Panc1 (cell line): Measurements from ENCODE around the gene WRAP53. TPM values are rescaled to one million over a fixed set of nuclear protein-coding genes. Genes with fewer than 3 reads are reported as not detected.

Experiments
- ATAC-seq: fragments of 200-7000 bp; cut with Tn5 transposase; 2 replicates; pipeline ENCODE4 v1.9.1; 2020; ENCODE audit warnings: mild to moderate bottlenecking, moderate library complexity
- BruUV-seq: library from RNA; stranded (reverse); fragments of 400-500 nt; replicated peaks from 2 replicates; lab custom pipeline; 2021; lab: Mats Ljungman, UMichigan
- CTCF ChIA-PET: fragments of 300-600 bp; sonication (Branson Sonifier 250); formaldehyde crosslinking; loops from one replicate; lab custom pipeline; 2022; ENCODE audit warnings: antibody characterized with exemption; lab: Charles Lee
- POLR2A ChIA-PET: fragments of 300-600 bp; sonication (Branson Sonifier 250); formaldehyde crosslinking; loops from one replicate; lab custom pipeline; 2022; ENCODE audit warnings: antibody characterized with exemption; lab: Charles Lee
- DNase-seq: peaks from one replicate; pipeline ENCODE4 v3.0.0-alpha.2; 2010; ENCODE audit warnings: low read depth, low spot score
- H3K27ac ChIP-seq: 2 replicates; pipeline ENCODE4 v1.5.1; 2011; ENCODE audit warnings: mild to moderate bottlenecking, low read length, inconsistent platforms
- H3K27me3 ChIP-seq: fragments of 200-500 bp; sonication (Bioruptor generic); 2 replicates; pipeline ENCODE4 v1.6.0; 2014; ENCODE audit warnings: low read length, inconsistent platforms; ENCODE audit not compliant: control insufficient read depth, insufficient read depth
- H3K36me3 ChIP-seq: fragments of 200-500 bp; sonication (Bioruptor generic); 2 replicates; pipeline ENCODE4 v1.5.1; 2014; ENCODE audit warnings: inconsistent platforms, mild to moderate bottlenecking, low read length, moderate library complexity; ENCODE audit not compliant: control insufficient read depth, insufficient read depth
- H3K4me1 ChIP-seq: 2 replicates; pipeline ENCODE4 v1.5.1; 2011; ENCODE audit warnings: inconsistent platforms, mild to moderate bottlenecking, low read length, moderate library complexity; ENCODE audit not compliant: control insufficient read depth, insufficient read depth
- H3K4me3 ChIP-seq, 2 experiments: 2 replicates each; pipeline ENCODE4 v1.5.1; 2011 to 2012; ENCODE audit warnings: low read depth in 2 of 2, low read length in 2 of 2, mild to moderate bottlenecking in 2 of 2, inconsistent platforms in 1 of 2, moderate library complexity in 1 of 2
- H3K9me3 ChIP-seq: fragments of 200-500 bp; sonication (Bioruptor generic); 2 replicates; pipeline ENCODE4 v1.5.1; 2014; ENCODE audit warnings: low read depth, mild to moderate bottlenecking, inconsistent platforms, low read length, moderate library complexity; ENCODE audit not compliant: control insufficient read depth, insufficient read depth
- CTCF ChIP-seq: fragments of 450-650 bp; IDR thresholded peaks from 2 replicates; pipeline ENCODE4 v1.5.1; 2017; ENCODE audit warnings: mild to moderate bottlenecking
- POLR2AphosphoS5 ChIP-seq: IDR thresholded peaks from 2 replicates; pipeline ENCODE4 v1.6.1; 2012; ENCODE audit warnings: mild to moderate bottlenecking, low read depth, low read length, moderate library complexity
- SIN3A ChIP-seq: IDR thresholded peaks from 2 replicates; pipeline ENCODE4 v1.6.1; 2012; ENCODE audit warnings: low read depth, mild to moderate bottlenecking, low read length, moderate library complexity, borderline replicate concordance; ENCODE audit not compliant: insufficient read depth
- TCF7L2 ChIP-seq: IDR thresholded peaks from 2 replicates; pipeline ENCODE4 v1.6.1; 2011; ENCODE audit warnings: mild to moderate bottlenecking, low read depth, low read length, inconsistent platforms
- in situ Hi-C: cut with HindIII; loops from 2 replicates; pipeline ENCODE4 v1.10.0; 2016; ENCODE audit warnings: low sequenced_read_pairs, low pct_unique_long_range_greater_than_20kb
- intact Hi-C: fragments of 100-400 bp; cut with micrococcal nuclease; formaldehyde crosslinking; loops from one replicate; pipeline ENCODE4 v1.10.0; 2022; ENCODE audit not compliant: unreplicated experiment
- total RNA-seq: library from RNA; stranded (reverse); gene quantifications from one replicate; pipeline ENCODE4 v1.2.1, GENCODE V29; 2021; ENCODE audit not compliant: unreplicated experiment
- TF ChIP-seq, protein P1 (sequence below), 2 experiments: IDR thresholded peaks; 2 replicates each; pipeline ENCODE4 v1.6.1; 2011 to 2012; ENCODE audit warnings: low read depth in 2 of 2, control low read depth in 1 of 2, low read length in 1 of 2, mild to moderate bottlenecking in 1 of 2, moderate library complexity in 1 of 2; ENCODE audit not compliant: insufficient read depth in 1 of 2

The WRAP53 gene
- total RNA-seq, 1 experiment from 2014 or later: 27.0 TPM

GRCh38 chr17:7702776-7703175 is 14.5 kb downstream of the WRAP53 start:
- H3K36me3 ChIP-seq: no peaks in the 10 kb centered on the region
- POLR2A ChIA-PET: interaction anchor here (0.5 to 0.6 kb wide), 2 partner anchors 16 to 159 kb away, joined by 4 to 6 read pairs; no protein-coding TSS in a partner anchor
- ATAC-seq: no peak
- peaks cover 12% of the 10 kb centered on the region; the same call in 1 of the 2 replicates for H3K4me1 ChIP-seq
- H3K4me3 ChIP-seq: no peak overlapping the region
- H3K27ac ChIP-seq: no peak overlapping the region
- no peak for DNase-seq
- TSS peak; percentile 85 for BruUV-seq
- CTCF ChIA-PET: interaction anchor here (0.6 kb wide), 2 partner anchors 69 to 408 kb away, joined by 3 to 5 read pairs; no protein-coding TSS in a partner anchor
- in situ Hi-C loops: no loop called here
- intact Hi-C loops: no loop called here
- TF ChIP-seq POLR2AphosphoS5 (no peak), TCF7L2 (no peak), CTCF (no peak), SIN3A (no peak)
- H3K9me3 ChIP-seq: no peaks in the 10 kb centered on the region
- no peaks in the 10 kb centered on the region for H3K27me3 ChIP-seq

DNA sequence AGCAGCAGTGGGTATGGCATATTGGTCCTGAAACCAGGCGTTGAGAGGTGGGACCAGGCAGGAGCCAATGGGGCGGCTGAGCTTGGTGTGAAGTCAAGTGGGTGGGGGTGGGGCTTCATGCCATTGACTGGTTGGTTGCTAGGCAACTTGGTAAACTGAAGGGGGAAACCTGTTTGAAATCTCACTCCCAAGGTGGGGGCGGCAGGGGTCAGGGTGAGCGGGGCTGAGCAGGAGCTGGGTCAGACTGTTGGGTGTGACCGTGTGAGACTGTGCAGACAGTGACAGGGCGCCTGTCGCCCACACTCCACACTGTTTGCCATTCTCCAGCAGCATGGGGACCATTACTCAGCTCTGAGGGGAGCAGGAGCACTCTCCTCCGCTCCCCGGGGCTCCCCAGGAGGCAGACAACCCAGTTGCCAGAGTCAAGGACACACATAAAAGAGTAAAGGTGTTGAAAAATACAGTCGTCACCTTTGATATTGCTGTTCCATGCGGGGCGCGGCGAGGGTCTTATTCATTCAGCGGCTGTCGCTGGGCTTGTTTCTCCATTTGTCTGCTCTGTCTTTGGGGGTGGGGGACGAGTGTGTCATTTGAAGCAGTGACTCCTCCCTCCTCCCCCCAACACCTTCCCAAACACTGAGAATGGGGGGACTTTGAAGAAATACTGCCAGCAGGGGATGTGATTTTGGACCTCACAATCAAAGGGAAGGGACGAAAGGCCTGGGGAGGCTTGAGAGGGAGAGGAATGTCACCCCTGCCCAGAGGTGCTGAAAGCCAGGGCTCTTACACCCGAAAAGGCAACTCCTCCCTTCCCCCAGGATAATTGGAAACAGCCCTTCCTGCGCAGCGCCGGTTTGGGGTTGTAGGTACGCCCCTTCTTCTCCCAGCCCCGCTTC is 15.6 kb downstream of the WRAP53 start:
- POLR2A ChIA-PET: interaction anchor here (0.5 kb wide), 1 partner anchor 158 kb away, joined by 4 read pairs; no protein-coding TSS in a partner anchor
- H3K27ac ChIP-seq: no peak overlapping the region
- no peak for TF ChIP-seq CTCF
- no peak for TF ChIP-seq SIN3A
- TF ChIP-seq POLR2AphosphoS5: no peak
- no peak for TF ChIP-seq TCF7L2
- TF ChIP-seq, protein P1, sequence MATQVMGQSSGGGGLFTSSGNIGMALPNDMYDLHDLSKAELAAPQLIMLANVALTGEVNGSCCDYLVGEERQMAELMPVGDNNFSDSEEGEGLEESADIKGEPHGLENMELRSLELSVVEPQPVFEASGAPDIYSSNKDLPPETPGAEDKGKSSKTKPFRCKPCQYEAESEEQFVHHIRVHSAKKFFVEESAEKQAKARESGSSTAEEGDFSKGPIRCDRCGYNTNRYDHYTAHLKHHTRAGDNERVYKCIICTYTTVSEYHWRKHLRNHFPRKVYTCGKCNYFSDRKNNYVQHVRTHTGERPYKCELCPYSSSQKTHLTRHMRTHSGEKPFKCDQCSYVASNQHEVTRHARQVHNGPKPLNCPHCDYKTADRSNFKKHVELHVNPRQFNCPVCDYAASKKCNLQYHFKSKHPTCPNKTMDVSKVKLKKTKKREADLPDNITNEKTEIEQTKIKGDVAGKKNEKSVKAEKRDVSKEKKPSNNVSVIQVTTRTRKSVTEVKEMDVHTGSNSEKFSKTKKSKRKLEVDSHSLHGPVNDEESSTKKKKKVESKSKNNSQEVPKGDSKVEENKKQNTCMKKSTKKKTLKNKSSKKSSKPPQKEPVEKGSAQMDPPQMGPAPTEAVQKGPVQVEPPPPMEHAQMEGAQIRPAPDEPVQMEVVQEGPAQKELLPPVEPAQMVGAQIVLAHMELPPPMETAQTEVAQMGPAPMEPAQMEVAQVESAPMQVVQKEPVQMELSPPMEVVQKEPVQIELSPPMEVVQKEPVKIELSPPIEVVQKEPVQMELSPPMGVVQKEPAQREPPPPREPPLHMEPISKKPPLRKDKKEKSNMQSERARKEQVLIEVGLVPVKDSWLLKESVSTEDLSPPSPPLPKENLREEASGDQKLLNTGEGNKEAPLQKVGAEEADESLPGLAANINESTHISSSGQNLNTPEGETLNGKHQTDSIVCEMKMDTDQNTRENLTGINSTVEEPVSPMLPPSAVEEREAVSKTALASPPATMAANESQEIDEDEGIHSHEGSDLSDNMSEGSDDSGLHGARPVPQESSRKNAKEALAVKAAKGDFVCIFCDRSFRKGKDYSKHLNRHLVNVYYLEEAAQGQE (IDR thresholded peaks at IDR 0.05; ENCODE audit: insufficient read depth in 1 of 2, low read depth in 2 of 2, low read length in 1 of 2): no peak

More for the DNA sequence above, 15.6 kb downstream of the WRAP53 start:
- peak; percentile 42; the same call in 1 of the 2 replicates for ATAC-seq
- Histone ChIP-seq H3K4me3 (peak overlapping the region; percentile 44 to 54; a peak in 2 of 4 replicates), H3K4me1 (peaks cover 12% of the 10 kb centered on the region; the same call in 1 of the 2 replicates), H3K36me3 (no peaks in the 10 kb centered on the region), H3K9me3 (no peaks in the 10 kb centered on the region), H3K27me3 (no peaks in the 10 kb centered on the region)
- BruUV-seq: no TSS peak
- in situ Hi-C loops (no loop called here), intact Hi-C loops (no loop called here)
- CTCF ChIA-PET: interaction anchor here (0.6 kb wide), 3 partner anchors 14 to 407 kb away, joined by 3 to 6 read pairs (median 5); no protein-coding TSS in a partner anchor
- no peak for DNase-seq
